KMS-11 (cell line): Measurements from ENCODE around the gene SLC35A4.
"Not testable (repeated sequence)": the region's sequence is repeated elsewhere in the genome, so short reads cannot be mapped to it uniquely, and the experiment has no call there.

ENCODE experiments used
- H2AFZ ChIP-seq: fragments of 200-600 bp; sonication (generic); 2 replicates; pipeline ENCODE4 v1.6.1; 2016; ENCODE audit warnings: antibody characterized with exemption, mixed run types, low read depth
- H3K27ac ChIP-seq: fragments of 200-600 bp; sonication (generic); 2 replicates; pipeline ENCODE4 v1.6.1; 2016; ENCODE audit warnings: mild to moderate bottlenecking, mixed run types
- H3K27me3 ChIP-seq: fragments of 200-600 bp; sonication (generic); 2 replicates; pipeline ENCODE4 v1.6.1; 2017; ENCODE audit warnings: mild to moderate bottlenecking, low read depth, mixed run types, moderate library complexity; ENCODE audit not compliant: insufficient read depth
- H3K36me3 ChIP-seq: fragments of 200-600 bp; sonication (generic); 2 replicates; pipeline ENCODE4 v1.6.1; 2017; ENCODE audit warnings: mild to moderate bottlenecking, mixed run types; ENCODE audit not compliant: insufficient read depth
- H3K4me1 ChIP-seq: fragments of 200-600 bp; sonication (generic); 2 replicates; pipeline ENCODE4 v1.6.1; 2016; ENCODE audit warnings: mild to moderate bottlenecking, low read depth, mixed run types; ENCODE audit not compliant: poor library complexity, severe bottlenecking
- H3K4me2 ChIP-seq: fragments of 200-600 bp; sonication (generic); 2 replicates; pipeline ENCODE4 v1.7.0; 2016; ENCODE audit warnings: mild to moderate bottlenecking, mixed run types
- H3K4me3 ChIP-seq: fragments of 200-600 bp; sonication (generic); IDR thresholded peaks from 2 replicates; pipeline ENCODE4 v1.6.1; 2017; ENCODE audit warnings: low read depth, low read length, mixed read lengths; ENCODE audit not compliant: insufficient read depth
- H3K79me2 ChIP-seq: fragments of 200-600 bp; sonication (generic); 2 replicates; pipeline ENCODE4 v1.6.1; 2016; ENCODE audit warnings: low read depth, mixed run types; ENCODE audit not compliant: insufficient read depth
- H3K9ac ChIP-seq: fragments of 200-600 bp; sonication (generic); 2 replicates; pipeline ENCODE4 v1.6.1; 2016; ENCODE audit warnings: mild to moderate bottlenecking, mixed run types
- H4K20me1 ChIP-seq: fragments of 200-600 bp; sonication (generic); 2 replicates; pipeline ENCODE4 v1.6.1; 2016; ENCODE audit warnings: mild to moderate bottlenecking, mixed run types; ENCODE audit not compliant: insufficient read depth
- TF ChIP-seq, protein P1 (sequence below): fragments of 200-600 bp; sonication (generic); conservative IDR thresholded peaks from 2 replicates; pipeline ENCODE4 v1.6.1; 2017; ENCODE audit warnings: low read depth, mild to moderate bottlenecking, antibody characterized with exemption, low read length, moderate library complexity, mixed read lengths

The SLC35A4 gene

DNA sequence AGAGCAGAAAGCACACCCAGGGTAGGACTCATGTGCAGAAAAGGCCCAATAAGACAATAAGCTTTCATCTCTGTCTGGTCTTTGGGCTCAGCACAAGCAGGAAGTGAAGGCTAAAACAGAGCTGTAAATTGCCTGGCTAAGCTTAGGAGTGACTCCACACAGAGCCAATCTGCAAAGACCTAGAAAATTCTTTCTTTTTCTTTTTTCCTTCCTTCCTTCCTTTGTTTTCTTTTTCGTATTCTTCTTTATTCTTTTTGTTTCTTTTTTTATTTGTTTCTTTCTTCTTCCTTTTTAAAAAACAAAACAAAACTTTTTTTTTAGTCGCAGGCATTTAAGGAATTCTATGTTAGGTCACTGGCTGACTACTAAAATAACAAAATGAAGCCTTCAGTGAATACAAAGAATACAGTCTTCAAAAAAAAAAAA is 12.2 kb downstream of the SLC35A4 start:
- Histone ChIP-seq H3K36me3 (no peaks in the 10 kb centered on the region), H3K4me2 (no peak overlapping the region), H3K9ac (no peak overlapping the region), H3K27ac (no peak overlapping the region), H3K4me1 (peaks cover 8% of the 10 kb centered on the region), H3K27me3 (no peaks in the 10 kb centered on the region), H4K20me1 (no peaks in the 10 kb centered on the region), H3K79me2 (no peaks in the 10 kb centered on the region), H2AFZ (no peak overlapping the region), H3K4me3 (no peak overlapping the region)
- TF ChIP-seq, protein P1, sequence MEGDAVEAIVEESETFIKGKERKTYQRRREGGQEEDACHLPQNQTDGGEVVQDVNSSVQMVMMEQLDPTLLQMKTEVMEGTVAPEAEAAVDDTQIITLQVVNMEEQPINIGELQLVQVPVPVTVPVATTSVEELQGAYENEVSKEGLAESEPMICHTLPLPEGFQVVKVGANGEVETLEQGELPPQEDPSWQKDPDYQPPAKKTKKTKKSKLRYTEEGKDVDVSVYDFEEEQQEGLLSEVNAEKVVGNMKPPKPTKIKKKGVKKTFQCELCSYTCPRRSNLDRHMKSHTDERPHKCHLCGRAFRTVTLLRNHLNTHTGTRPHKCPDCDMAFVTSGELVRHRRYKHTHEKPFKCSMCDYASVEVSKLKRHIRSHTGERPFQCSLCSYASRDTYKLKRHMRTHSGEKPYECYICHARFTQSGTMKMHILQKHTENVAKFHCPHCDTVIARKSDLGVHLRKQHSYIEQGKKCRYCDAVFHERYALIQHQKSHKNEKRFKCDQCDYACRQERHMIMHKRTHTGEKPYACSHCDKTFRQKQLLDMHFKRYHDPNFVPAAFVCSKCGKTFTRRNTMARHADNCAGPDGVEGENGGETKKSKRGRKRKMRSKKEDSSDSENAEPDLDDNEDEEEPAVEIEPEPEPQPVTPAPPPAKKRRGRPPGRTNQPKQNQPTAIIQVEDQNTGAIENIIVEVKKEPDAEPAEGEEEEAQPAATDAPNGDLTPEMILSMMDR: no peak

DNA sequence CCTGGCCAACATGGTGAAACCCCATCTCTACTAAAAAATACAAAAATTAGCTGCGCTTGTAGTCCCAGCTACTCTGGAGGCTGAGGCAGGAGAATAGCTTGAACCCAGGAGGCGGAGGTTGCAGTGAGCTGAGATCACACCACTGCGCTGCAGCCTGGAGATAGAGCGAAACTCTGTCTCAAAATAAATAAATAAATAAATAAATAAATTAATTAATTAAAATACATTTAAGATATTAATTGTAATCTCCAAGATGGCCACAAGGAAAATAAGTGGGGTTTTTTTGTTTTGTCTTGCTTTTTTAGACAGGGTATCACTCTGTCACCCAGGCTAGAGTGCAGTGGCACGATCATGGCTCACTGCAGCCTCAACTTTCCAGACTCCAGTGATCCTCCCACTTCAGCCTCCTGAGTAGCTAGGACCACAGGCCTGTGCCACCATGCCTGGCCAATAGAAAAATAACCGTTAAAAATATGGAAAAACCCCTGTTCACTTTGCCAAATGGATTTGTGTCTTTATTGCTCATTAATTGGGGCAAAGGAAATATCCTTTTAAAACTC is 14.6 kb downstream of the SLC35A4 start:
- H3K4me2 ChIP-seq, H3K4me3 ChIP-seq, H4K20me1 ChIP-seq, H3K27ac ChIP-seq, H3K27me3 ChIP-seq, H3K9ac ChIP-seq, H3K36me3 ChIP-seq, H3K79me2 ChIP-seq, H2AFZ ChIP-seq, H3K4me1 ChIP-seq: not testable (repeated sequence)

DNA sequence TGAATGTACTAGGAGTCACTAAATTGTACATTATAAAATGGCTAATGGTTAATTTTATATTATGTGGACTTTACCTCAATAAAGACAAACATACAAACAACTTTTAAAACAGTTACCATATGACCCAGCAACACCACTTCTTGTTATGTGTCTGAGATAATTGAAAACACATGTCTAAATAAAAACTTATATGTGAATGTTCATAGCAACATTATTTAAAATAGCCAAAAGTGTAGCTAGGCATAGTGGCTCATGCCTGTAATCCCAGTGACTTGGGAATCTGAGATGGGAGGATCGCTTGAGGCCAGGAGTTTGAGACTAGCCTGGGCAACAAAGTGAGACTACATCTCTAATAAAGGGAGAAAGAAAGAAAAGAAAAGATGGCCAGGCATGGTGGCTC is 22.9 kb downstream of the SLC35A4 start:
- no peaks in the 10 kb centered on the region for H3K27me3 ChIP-seq
- no peak overlapping the region for H3K4me3 ChIP-seq
- peaks cover 8% of the 10 kb centered on the region for H3K4me1 ChIP-seq
- no peak overlapping the region for H3K9ac ChIP-seq
- no peak overlapping the region for H3K27ac ChIP-seq
- no peak overlapping the region for H2AFZ ChIP-seq
- H3K36me3 ChIP-seq: no peaks in the 10 kb centered on the region
- no peaks in the 10 kb centered on the region for H4K20me1 ChIP-seq
- no peaks in the 10 kb centered on the region for H3K79me2 ChIP-seq
- TF ChIP-seq, protein P1: no peak
- no peak overlapping the region for H3K4me2 ChIP-seq

DNA sequence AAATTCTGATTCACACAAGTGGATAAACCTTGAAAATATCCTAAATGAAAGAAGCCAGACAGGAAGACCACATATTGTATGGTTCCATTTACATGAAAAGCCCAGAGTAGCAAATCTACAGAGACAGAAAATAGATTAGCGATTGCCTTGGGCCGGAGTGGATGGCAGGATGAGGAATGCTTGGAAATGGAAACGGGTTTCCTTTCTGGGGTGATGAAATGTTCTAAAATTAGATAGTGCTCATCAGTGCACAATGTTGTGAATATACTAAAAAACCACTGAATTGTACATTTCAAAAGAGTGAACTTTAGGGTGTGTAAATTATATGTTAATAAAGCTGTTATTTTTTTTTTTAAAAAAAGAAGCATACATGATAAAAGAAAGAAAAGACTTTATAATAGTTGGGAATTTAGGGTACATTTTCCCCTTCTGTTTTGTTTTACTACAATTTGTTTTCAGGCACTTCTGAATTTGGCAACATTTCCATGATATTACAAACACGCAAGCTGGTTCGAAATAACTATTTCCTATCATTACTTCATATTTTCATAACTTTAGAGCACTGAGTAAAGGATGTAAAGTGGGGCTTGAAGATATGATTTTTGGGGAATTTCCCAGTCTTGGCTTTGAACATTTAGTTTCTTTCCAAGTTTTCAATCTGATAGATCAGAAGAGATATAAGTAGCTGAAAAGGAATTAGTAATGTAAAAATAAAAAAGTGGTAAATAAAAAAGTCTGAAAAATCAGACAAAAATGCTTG is 23.9 kb downstream of the SLC35A4 start:
- Histone ChIP-seq H3K27me3 (no peaks in the 10 kb centered on the region), H3K4me1 (peaks cover 8% of the 10 kb centered on the region), H3K27ac (no peak overlapping the region), H3K36me3 (no peaks in the 10 kb centered on the region), H3K4me2 (no peak overlapping the region), H3K4me3 (no peak overlapping the region), H3K9ac (no peak overlapping the region), H3K79me2 (no peaks in the 10 kb centered on the region), H2AFZ (no peak overlapping the region), H4K20me1 (no peaks in the 10 kb centered on the region)
- TF ChIP-seq, protein P1: no peak

DNA sequence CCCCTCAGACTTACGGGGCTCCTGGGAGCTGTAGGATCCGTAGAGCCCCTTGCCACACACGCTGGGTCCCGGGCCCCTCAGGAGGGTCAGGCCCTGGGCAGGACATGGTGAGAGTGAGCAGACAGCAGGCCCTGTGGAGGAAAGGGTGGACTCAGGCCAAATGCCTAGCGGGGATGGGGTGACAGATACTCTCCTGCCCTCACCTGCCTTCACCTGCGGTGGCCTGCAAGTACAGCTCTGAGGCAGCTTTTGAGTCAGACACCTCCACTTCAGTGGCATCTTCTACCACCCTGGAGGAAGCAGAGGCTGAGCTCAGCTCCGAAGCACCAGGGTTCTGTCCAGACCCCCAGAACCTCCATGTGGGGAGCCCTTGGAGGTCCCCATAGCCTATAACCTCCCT is 26.2 kb downstream of the SLC35A4 start:
- Histone ChIP-seq H3K27ac (no peak overlapping the region), H3K9ac (no peak overlapping the region)
- TF ChIP-seq, protein P1: no peak

More for the DNA sequence above, 26.2 kb downstream of the SLC35A4 start:
- Histone ChIP-seq H3K4me1 (peaks cover 18% of the 10 kb centered on the region), H4K20me1 (no peaks in the 10 kb centered on the region), H3K36me3 (no peaks in the 10 kb centered on the region), H3K4me3 (no peak overlapping the region), H3K79me2 (no peaks in the 10 kb centered on the region), H3K4me2 (no peak overlapping the region), H3K27me3 (no peaks in the 10 kb centered on the region), H2AFZ (no peak overlapping the region)
